ENCODE results near the gene EML6. TPM values are rescaled to one million over a fixed set of nuclear protein-coding genes. Genes with fewer than 3 reads are reported as not detected.
A peak's percentile ranks its signal among the peaks of the same experiment; 100 is the strongest.

EML6 gene
- total RNA-seq, 1 experiment from 2014 or later, result 1.6 TPM

DNA sequence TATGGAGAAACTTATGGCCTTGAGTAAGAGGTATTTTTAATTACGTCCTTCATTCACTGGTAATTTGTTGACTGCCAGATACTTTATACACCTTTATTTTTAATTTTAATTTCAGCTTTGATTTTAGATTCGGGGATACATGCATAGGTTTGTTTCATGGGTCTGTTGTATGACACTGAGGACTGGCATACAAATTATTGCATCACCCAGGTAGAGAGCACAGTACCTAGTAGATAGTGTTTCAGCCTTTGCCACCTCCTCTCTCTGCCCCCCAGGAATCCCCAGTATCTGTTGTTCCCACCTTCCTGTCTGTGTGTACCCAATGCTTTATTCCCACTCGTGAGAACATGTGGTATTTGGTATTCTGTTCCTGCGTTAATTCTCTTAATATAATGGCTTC is 188.8 kb downstream of the EML6 start:
- no peak for DNase-seq (ENCODE audit: low read depth)

DNA sequence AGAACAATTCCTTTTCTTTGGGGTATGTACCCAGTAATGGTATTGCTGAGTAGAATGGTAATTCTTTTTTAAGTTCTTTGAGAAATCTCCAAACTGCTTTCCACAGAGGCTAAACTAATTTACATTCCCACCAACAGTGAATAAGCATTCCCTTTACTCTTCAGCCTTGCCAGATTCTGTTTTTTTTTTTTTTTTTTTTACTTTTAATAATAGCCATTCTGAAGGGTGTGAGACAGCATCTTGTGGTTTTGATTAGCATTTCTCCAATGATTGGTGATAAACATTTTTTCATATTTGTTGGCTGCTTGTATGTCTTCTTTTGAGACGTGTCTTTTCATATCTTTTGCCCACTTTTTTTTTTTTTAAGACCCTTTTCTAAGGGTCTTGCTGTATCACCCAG is 189.4 kb downstream of the EML6 start:
- no peak for DNase-seq (ENCODE audit: low read depth)

DNA sequence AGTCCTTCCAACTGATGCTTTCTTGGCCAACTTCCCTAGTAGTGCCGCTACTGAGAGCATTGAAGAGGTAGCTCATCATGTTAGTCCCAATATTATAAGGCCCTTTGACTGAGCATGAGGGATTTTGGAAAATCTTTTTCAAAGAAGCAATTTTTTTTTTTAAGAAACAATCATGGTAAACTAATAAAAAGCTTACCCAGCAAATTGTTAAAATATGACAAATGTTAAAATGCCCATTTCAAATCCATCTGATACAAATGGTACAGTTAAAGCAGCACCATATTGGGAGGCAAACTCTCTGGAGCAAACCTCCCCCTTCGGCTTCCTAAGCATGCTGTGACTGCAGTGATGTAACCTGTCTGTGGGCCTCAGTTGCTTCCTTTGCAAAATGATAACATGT is 191.2 kb downstream of the EML6 start:
- DNase-seq (ENCODE audit: low read depth), result no peak

DNA sequence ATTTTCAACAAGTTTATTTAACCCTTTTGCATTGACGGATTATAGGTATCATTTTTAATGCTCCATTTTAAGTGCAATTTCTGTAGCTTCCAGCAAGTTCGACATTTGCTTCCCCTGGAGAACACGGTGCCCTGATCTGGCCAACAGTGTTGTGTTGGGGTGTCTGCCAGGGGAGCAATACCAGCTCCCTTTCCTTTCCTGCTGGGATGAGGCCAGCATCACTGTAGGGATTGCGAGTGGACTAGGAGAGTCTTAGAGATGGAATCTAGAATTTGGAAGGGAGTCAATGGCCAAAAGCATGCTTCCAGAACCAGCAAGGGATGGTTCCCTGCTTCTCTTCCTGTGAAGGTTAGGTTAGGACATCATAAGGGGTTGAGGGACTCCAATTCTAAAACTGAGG is 191.6 kb downstream of the EML6 start:
- no peak for DNase-seq (ENCODE audit: low read depth)

DNA sequence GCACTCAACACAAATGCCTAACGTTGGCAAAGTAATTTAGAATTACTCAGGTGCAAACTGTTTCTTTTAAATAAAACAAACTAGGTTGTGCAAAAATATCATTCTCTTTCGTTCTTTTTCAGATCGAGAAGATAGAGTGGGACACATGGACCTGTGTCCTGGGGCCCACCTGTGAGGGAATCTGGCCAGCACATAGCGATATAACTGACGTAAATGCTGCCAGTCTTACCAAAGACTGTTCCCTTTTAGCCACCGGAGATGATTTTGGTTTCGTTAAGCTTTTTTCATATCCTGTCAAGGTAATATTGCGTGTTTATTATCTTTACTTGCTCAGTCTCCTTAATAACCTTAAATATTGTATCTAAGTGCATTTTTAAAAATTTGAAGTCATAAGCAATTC is 193.2 kb downstream of the EML6 start:
- no peak for DNase-seq (ENCODE audit: low read depth)

DNA sequence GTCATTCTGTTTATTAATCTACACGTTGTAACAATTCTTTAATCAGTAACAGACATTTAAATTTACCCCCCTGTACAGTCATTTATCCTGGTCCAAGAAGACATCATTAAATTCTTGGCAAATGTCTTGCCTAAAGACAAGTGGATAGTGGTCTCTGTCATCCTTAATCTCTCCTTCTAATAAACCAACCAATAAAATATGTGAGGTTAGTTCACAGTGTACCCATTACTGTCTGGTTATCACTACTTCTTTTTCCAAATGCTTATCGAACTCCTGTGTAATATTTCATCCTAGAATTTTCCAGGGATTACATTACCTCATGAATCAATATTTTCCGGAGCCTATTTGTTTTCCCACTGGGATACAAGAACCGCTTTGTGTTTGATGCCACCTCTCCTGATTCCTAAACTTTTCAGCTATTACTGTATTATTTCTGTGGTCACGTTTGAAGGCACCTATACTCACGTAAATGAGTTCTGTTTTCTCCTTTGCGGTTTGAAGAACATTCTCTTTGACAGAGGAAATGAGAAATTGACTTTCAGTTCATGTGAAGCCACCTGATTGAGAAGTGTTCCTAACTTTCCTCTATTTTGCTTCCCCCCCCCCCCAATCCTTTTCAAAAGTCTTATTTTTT is 195.3 kb downstream of the EML6 start:
- DNase-seq (ENCODE audit: low read depth), result no peak

DNA sequence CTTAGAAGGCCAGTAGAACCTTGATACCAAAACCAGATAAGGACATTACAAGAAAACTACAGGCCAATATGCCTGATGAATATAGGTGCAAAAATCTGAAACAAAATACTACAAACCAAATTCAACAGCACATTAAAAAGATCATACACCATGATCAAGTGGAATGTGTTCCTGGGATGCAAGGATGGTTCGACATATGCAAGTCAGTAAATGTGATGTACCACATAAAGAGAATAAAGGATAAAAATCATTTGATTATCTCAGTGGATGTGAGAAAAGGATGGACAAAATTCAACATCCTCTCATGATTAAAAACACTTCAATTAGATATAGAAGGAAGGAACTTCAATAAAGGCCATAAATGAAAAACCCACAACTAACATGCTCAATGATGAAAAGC is 197.2 kb downstream of the EML6 start:
- no peak for DNase-seq (ENCODE audit: low read depth)

DNA sequence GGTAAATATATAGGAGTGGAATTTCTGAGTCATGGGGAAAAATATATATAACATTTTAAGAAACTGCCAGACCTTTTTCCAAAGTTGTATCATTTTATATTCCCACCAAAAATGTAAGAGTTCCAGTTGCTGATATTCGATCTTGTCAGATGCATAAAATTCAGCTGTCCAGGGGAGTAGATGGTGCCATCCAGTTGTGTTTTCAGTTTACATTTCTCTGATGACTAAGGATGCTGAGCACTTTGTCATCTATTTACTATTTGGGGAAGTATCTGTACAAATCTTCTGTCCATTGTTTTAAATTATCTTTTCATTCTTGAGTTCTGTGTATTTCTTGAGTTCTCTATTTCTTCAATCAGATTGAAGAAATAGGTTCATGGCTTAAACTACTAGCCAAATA is 200.7 kb downstream of the EML6 start:
- no peak for DNase-seq (ENCODE audit: low read depth)

DNA sequence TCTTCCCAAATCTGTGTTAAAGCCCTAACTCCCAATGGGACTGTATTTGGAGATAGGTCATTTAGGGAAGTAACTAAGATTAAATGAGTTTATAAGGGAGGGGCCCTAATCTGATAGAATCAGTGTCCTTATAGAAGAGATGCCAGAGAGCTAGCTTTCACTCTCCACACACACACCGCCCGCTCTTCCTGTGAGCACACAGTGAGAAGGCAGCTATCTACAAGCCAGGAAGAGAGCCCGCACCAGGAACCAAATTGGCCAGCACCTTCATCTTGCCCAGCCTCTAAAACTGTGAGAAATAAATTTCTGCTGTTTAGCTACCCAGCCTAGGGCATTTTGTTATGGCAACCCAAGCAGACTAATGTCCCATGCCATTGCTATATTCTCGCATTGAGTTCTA is 201.6 kb downstream of the EML6 start:
- no peak for DNase-seq (ENCODE audit: low read depth)

DNA sequence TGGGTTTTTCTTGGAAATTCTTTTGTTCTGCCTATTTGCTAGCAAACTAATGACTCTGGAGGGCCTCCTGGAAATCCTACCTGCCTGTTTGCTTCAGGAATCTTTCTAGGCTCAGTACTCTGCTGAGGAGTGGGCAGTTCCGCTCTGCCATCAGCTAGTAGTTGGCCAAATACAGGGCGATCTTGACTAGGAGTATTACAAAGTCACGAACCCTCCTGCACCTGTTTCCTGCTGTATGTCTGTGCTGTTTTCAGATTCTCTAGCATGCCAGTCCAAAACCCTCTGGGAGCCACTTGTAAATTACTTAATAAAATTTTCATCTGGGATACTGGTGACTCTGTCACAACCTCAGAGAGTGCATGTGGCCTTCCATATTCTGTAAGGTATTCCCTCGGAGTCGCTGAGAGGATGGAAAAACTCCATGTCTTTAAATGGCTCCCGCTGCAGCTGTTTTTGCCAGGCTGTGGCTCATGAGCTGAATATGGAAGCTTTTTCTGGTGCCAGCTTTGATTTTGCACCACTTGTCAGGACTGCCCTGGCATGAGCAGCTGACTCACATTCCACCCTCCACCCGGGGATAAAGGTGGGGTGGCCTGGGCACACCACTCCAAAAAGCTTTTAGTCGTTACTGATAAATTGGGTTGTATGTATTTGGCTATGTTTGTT is 203.8 kb downstream of the EML6 start:
- no peak for DNase-seq (ENCODE audit: low read depth)

DNA sequence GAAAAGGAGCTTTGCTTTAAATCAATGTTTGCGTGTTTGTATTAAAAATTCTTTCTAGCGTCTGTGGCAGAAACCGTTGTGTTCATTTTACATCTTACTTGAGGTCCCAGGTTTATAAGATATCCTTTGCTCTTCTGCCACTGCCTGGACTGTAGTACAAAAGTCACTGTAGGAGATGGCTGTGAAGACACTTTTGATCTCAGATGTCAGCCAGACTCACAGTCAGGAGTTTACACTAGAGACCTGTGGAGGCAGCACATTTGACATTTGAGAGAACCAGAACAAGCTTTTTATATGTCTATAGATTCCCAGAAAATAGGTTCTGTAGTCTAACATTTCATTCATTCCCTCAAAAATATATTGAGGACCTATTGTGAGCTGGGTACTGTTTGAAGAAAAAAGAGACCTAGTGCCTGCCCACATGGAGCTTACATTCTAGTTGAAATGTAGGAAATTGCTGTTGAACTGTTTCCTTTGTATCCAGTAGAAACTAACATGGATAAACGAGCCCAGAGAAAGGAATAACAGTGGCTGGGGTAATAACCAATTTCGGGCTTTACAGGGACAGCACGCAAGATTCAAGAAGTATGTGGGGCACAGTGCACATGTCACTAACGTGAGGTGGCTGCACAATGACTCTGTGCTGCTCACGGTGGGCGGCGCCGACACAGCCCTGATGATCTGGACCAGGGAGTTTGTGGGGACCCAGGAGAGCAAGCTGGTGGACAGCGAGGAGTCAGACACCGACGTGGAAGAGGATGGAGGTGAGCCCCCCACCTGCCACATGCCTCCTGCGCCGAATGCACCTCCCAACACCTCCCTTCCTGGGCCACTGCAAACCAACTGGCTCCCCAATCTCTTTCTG is 204.5 kb downstream of the EML6 start:
- no peak for DNase-seq (ENCODE audit: low read depth)

DNA sequence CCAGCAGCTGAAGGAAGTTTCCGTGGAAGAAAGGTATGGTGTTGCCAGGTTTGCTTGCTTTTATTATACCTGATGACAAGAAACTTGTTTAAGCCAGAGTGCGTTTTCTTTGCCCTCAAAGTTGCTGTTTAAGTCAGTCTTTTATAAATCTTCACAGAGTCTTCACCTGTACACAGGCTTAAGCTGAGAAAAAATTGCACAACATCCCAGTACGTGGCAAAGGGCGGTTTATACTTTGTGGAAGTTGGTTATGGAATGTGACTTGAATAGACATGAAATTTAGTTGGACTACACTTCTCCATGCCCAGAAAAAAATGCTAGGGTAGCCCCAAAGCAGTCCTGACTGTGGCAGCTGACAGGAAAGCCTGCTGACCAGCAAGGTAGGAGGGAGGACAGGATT is 205.3 kb downstream of the EML6 start:
- no peak for DNase-seq (ENCODE audit: low read depth)

DNA sequence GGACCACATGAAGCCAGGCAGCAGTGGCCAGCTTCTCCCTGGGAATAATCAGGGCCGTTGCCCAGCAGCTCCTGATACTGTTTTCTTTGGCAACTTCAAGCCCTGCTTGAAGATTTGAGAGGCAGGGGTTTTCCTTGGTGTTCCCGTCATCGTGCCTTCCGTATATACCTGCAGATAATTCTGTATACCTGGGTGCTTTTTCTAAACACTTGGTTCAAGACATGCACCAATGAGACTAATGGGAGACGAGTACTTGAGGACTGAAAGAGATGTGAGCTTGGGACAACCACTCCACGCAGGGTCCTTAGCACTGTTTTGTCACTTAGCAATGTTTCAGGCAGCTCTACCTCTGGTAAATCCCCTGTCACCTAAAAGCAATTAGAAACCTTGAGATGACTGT is 208.0 kb downstream of the EML6 start:
- no peak for DNase-seq (ENCODE audit: low read depth)

DNA sequence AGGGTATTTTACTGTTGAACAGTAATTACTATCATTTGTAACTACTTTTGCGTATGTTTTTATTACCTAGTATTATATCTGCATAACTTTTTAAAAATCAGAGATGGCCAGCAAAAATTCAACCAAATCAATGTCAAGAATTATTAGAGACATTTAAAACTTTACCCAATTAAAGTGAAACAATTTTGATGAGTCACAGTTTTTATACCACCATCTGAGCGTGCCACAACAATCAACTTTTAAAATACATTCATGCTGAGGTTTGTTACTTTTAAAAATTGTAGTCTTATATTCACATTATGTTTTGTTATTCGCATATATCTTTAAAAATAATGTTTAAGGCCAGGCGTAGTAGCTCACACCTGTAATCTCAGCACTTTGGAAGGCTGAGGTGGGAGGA is 211.9 kb downstream of the EML6 start:
- DNase-seq (ENCODE audit: low read depth), result no peak

DNA sequence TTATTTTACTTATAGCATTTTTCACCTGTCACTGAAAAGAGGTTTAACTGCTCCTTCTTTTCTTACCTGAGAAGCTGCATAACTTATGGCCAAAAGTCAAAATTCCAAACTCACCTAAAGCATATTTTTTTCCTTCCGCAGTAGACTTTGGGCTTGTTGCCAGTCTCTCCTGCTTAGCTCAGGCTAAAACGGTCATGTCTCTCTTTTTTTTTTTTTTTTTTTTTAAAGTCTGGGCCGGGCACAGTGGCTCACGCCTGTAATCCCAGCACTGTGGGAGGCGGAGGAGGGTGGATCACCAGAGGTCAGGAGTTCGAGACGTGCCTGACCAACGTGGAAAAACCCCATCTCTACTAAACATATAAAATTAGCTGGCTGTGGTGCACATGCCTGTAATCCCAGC is 213.3 kb downstream of the EML6 start:
- peak; percentile 32 for DNase-seq (ENCODE audit: low read depth)

DNA sequence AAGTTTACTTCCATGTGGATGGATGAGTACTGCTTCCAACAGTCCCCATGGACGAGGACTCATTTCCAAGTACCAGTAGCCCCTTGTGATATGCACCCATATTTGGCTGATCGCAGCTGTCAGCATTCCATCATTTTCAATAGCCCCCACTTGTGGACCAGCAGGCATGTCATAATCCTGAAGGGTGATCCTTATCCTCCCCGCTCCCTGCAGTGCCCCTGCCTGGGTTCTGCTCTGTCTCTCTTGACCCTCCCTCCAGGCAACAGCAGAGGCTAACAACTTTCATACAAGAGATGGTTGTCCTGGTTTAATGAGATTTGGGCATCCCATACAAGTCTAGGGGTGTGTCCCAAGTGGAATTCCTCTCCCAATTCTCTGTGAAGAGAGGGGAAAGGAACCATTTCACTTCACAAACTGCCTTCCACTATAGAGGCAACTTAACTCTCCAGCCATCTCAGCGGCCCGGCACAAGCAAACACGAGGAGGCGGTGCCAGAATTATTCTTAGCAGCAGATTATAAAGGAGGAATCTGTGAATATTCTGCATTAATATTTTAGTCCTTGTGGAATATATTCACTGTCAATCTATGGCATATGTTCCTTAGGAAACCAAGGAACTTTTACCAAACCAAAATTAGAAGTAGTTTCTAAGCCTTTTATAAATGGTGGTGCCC is 216.1 kb downstream of the EML6 start:
- no peak for DNase-seq (ENCODE audit: low read depth)

DNA sequence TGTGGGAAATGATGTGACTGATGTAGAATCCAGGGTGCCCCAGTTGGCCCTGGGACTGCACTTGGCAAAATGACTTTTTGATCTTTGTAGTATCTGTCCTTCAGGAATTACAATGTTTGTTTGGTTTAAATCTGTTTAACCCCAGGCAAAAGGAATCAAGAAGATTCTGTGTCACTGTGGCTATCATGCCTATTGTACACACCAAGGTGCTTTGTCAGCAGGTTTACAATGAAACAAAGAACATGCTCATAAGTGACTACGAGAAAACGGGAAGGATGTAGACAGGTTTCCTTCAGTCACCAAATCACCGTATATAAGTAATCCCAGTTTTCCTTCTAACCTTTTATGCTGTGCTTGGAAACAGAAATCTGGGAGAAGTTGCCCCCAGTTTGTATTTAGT is 217.3 kb downstream of the EML6 start:
- no peak for DNase-seq (ENCODE audit: low read depth)

DNA sequence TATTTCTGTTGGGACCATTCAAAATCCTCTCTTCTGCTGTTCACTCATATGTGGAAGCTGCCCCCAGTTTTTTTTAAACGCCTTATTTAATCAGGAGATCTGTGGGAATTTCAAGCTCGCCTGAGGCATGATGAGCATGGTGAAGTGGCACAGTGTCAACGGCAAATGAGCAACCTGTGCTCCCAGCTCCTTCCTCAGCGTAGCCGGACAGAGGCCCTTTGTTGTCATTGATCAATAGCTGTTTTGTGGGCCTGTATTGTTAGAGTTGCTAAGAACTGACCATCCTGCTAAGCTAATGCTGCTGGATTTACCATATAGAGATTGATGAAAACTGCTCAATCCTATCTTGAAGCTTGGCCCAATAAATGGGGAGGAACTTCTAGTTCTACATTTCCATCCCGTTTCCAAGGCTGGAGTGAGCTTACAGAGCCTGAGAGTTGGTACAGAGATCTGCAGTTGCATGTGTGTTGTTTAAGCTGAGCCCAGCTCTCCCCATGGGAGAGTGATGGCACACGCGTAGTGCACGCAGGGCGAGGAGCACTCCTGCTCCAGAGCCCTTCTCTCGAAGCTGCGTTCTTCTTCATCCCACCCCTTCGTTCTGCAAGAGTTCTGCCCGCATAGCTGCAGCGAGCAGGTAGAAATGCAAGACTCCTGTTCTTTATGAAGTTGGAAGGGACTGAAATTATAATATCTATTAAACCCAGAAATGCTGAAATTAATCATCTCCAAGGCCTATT is 218.0 kb downstream of the EML6 start:
- DNase-seq (ENCODE audit: low read depth), result no peak

DNA sequence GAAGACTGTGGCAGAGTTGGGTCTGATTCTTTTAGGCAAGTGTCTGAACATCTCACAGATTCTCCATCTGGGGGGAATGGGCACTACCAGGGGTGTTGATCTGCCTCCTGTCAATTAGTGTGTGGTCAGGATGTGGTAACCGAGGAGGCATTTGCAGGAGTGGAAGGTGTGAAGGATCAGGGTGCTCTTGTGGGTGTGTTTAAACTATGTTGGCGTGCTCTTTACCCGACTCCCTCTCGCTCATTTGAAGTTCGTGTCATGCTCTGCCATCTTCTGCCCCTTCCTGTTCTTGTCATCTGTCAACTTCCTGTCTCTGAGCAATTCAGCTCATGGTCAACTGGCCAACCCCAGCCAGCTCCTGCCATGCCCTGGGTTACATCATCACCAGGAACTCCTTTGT is 218.9 kb downstream of the EML6 start:
- no peak for DNase-seq (ENCODE audit: low read depth)

DNA sequence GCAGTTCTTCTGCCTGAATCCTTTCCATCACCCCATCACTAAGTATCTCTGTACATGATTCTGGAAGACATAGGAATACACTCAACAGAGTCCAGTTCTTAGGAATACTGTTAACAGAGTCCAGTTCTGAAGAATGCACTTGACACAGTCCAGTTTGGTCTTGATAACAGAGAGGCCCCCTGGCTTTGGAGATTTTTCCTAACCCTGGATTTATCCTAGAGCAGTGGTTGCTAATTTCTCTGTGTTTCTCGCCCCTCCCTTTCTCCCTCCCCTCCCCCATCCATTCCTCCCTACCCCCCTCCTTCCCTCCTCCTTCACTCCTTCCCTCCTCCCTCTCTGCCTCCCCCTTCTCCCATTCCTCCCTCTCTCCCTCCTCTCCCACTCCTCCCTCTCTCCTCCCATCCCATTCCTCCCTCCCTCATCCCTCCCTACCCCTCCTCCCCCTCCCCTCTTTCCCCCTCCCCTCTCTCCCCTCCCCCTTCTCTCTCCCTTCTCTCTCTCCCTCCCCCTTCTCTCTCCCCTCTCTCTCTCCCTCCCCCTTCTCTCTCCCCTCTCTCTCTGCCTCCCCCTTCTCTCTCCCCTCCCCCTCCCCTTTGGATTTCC is 221.4 kb downstream of the EML6 start:
- DNase-seq (ENCODE audit: low read depth), result no peak
